WTC11 (cell line): ENCODE data around the gene C17orf78. TPM values are rescaled to one million over a fixed set of nuclear protein-coding genes. Genes with fewer than 3 reads are reported as not detected.

ENCODE experiments used
- ATAC-seq: fragments of 200-7000 bp; cut with Tn5 transposase; 2 replicates; pipeline ENCODE4 v1.10.0; 2021; ENCODE audit warnings: mild to moderate bottlenecking, moderate library complexity
- CTCF ChIA-PET: fragments of 300-600 bp; sonication (Branson Sonifier 250); formaldehyde crosslinking; loops from one replicate; lab custom pipeline; 2021; ENCODE audit warnings: antibody characterized with exemption; lab: Charles Lee
- POLR2A ChIA-PET: fragments of 350-600 bp; sonication (Branson Sonifier 250); formaldehyde crosslinking; loops from one replicate; lab custom pipeline; 2021; ENCODE audit warnings: antibody characterized with exemption; lab: Charles Lee
- DNase-seq: peaks from one replicate; pipeline ENCODE4 v3.0.0; 2021; ENCODE audit warnings: low spot score
- H3K27ac Mint-ChIP-seq: 2 replicates; pipeline ENCODE4 v1.8.0; 2021; ENCODE audit warnings: mixed read lengths
- H3K27me3 Mint-ChIP-seq: 2 replicates; pipeline ENCODE4 v1.8.0; 2021; ENCODE audit warnings: low read depth, mild to moderate bottlenecking, moderate library complexity, mixed read lengths
- H3K36me3 Mint-ChIP-seq: 2 replicates; pipeline ENCODE4 v1.8.0; 2021; ENCODE audit warnings: mixed read lengths
- H3K4me1 Mint-ChIP-seq: 2 replicates; pipeline ENCODE4 v1.8.0; 2022; ENCODE audit warnings: mixed read lengths
- H3K4me3 Mint-ChIP-seq: 2 replicates; pipeline ENCODE4 v1.8.0; 2021; ENCODE audit warnings: mild to moderate bottlenecking, moderate library complexity, mixed read lengths
- H3K9me3 Mint-ChIP-seq: 2 replicates; pipeline ENCODE4 v1.8.0; 2021; ENCODE audit warnings: mixed read lengths
- AR ChIP-seq: fragments of 250-450 bp; sonication (Bioruptor Pico); IDR thresholded peaks from 2 replicates; pipeline ENCODE4 v1.9.0; 2021; ENCODE audit warnings: mild to moderate bottlenecking
- CTCF ChIP-seq: fragments of 200-600 bp; IDR thresholded peaks from 2 replicates; pipeline ENCODE4 v1.8.0; 2022; ENCODE audit warnings: antibody characterized with exemption
- E2F1 ChIP-seq: sonication (generic); formaldehyde crosslinking; IDR thresholded peaks from 2 replicates; pipeline ENCODE4 v1.8.0; 2022; ENCODE audit warnings: mild to moderate bottlenecking, missing genetic modification reagents
- E2F4 ChIP-seq: sonication (generic); formaldehyde crosslinking; IDR thresholded peaks from 2 replicates; pipeline ENCODE4 v1.8.1; 2022; ENCODE audit warnings: low read depth, mild to moderate bottlenecking, moderate library complexity, missing genetic modification reagents, borderline replicate concordance
- FOXK1 ChIP-seq: sonication (generic); formaldehyde crosslinking; IDR thresholded peaks from 2 replicates; pipeline ENCODE4 v1.8.0; 2022; ENCODE audit warnings: mild to moderate bottlenecking, moderate library complexity, missing genetic modification reagents
- GRHL2 ChIP-seq: fragments of 250-450 bp; sonication (Bioruptor Pico); IDR thresholded peaks from 2 replicates; pipeline ENCODE4 v1.8.0; 2022; ENCODE audit warnings: mild to moderate bottlenecking, moderate library complexity; ENCODE audit not compliant: insufficient replicate concordance, severe bottlenecking
- NFATC4 ChIP-seq: fragments of 250-450 bp; sonication (Bioruptor Pico); IDR thresholded peaks from 2 replicates; pipeline ENCODE4 v1.9.0; 2021; ENCODE audit warnings: mild to moderate bottlenecking
- PRRX2 ChIP-seq: fragments of 250-450 bp; sonication (Bioruptor Pico); IDR thresholded peaks from 2 replicates; pipeline ENCODE4 v1.8.0; 2021; ENCODE audit warnings: mild to moderate bottlenecking
- RELA ChIP-seq: sonication (generic); formaldehyde crosslinking; IDR thresholded peaks from 2 replicates; pipeline ENCODE4 v1.8.1; 2022; ENCODE audit warnings: missing genetic modification reagents, mild to moderate bottlenecking, borderline replicate concordance
- SMAD4 ChIP-seq: sonication (generic); formaldehyde crosslinking; IDR thresholded peaks from 2 replicates; pipeline ENCODE4 v1.8.0; 2022; ENCODE audit warnings: mild to moderate bottlenecking, missing genetic modification reagents
- TEAD4 ChIP-seq: sonication (generic); formaldehyde crosslinking; IDR thresholded peaks from 2 replicates; pipeline ENCODE4 v1.8.0; 2022; ENCODE audit warnings: mild to moderate bottlenecking, missing genetic modification reagents
- ZNF138 ChIP-seq: sonication (generic); formaldehyde crosslinking; conservative IDR thresholded peaks from 2 replicates; pipeline ENCODE4 v1.8.1; 2022; ENCODE audit warnings: mild to moderate bottlenecking, moderate library complexity, missing genetic modification reagents
- ZNF232 ChIP-seq: sonication (generic); formaldehyde crosslinking; IDR thresholded peaks from 2 replicates; pipeline ENCODE4 v1.8.0; 2022; ENCODE audit warnings: mild to moderate bottlenecking, missing genetic modification reagents
- ZNF416 ChIP-seq: fragments of 250-450 bp; sonication (Bioruptor Pico); IDR thresholded peaks from 2 replicates; pipeline ENCODE4 v1.9.0; 2021; ENCODE audit warnings: mild to moderate bottlenecking, inconsistent platforms
- total RNA-seq: library from RNA; stranded (reverse); gene quantifications from 3 replicates; pipeline ENCODE4 v1.2.3, GENCODE V29; 2021

C17orf78 gene
- total RNA-seq, 1 experiment from 2014 or later = not detected

- TF ChIP-seq TEAD4 (CRISPR knock-in tag) (no peak), SMAD4 (CRISPR knock-in tag) (no peak), AR (no peak), ZNF416 (CRISPR knock-in tag) (no peak)
- Mint-ChIP-seq H3K27ac (no peak overlapping the region), H3K4me1 (no peaks in the 10 kb centered on the region), H3K4me3 (no peak overlapping the region), H3K27me3 (no peaks in the 10 kb centered on the region), H3K36me3 (peaks cover 44% of the 10 kb centered on the region), H3K9me3 (peaks cover 5% of the 10 kb centered on the region; the same call in 1 of the 2 replicates)
- CTCF ChIA-PET = interaction anchor here (0.9 kb wide), 2 partner anchors 41 to 93 kb away, joined by 3 to 5 read pairs; no protein-coding TSS in a partner anchor
- ATAC-seq (no peak), DNase-seq (no peak)
- POLR2A ChIA-PET = no interaction called here
Observed at GRCh38 chr17:37413875-37414519, 38.2 kb downstream of the C17orf78 start.

GRCh38 chr17:37417852-37418251, 42.1 kb downstream of the C17orf78 start:
- DNase-seq = no peak
- no peaks in the 10 kb centered on the region for H3K27me3 Mint-ChIP-seq
- H3K4me1 Mint-ChIP-seq = no peaks in the 10 kb centered on the region
- H3K36me3 Mint-ChIP-seq = peaks cover 25% of the 10 kb centered on the region
- H3K4me3 Mint-ChIP-seq = no peak overlapping the region
- ATAC-seq = no peak
- POLR2A ChIA-PET = no interaction called here
- CTCF ChIA-PET = interaction anchor here (2.4 kb wide), 1 partner anchor 44 kb away, joined by 6 read pairs; no protein-coding TSS in a partner anchor
- no peak overlapping the region for H3K27ac Mint-ChIP-seq
- peaks cover 5% of the 10 kb centered on the region; the same call in 1 of the 2 replicates for H3K9me3 Mint-ChIP-seq
- TF ChIP-seq ZNF138 (CRISPR knock-in tag) (no peak), E2F4 (CRISPR knock-in tag) (no peak), RELA (CRISPR knock-in tag) (no peak), FOXK1 (CRISPR knock-in tag) (no peak), E2F1 (no peak), CTCF (no peak), PRRX2 (CRISPR knock-in tag) (no peak), ZNF232 (no peak)

- H3K4me3 Mint-ChIP-seq = no peak overlapping the region
- peaks cover 27% of the 10 kb centered on the region for H3K36me3 Mint-ChIP-seq
- ATAC-seq (no peak), DNase-seq (no peak)
- H3K9me3 Mint-ChIP-seq = no peaks in the 10 kb centered on the region
- H3K4me1 Mint-ChIP-seq = no peaks in the 10 kb centered on the region
- H3K27ac Mint-ChIP-seq = peak overlapping the region; percentile 26; the same call in 1 of the 2 replicates
- ChIA-PET POLR2A (interaction anchor here (1.2 kb wide), 1 partner anchor 14 kb away, joined by 4 read pairs; no protein-coding TSS in a partner anchor), CTCF (interaction anchor here (1.5 to 2.8 kb wide), 3 partner anchors 15 to 187 kb away, joined by 4 to 11 read pairs (median 7); no protein-coding TSS in a partner anchor)
- no peaks in the 10 kb centered on the region for H3K27me3 Mint-ChIP-seq
- TF ChIP-seq GRHL2 (CRISPR knock-in tag) (no peak), NFATC4 (CRISPR knock-in tag) (no peak)
Observed at GRCh38 chr17:37422971-37423625, 47.3 kb downstream of the C17orf78 start.
